ENCODE data around the gene CAMTA1.

GRCh38 chr1:7582460-7582972 is 797.3 kb downstream of the CAMTA1 start:
- TF ChIP-seq POLR2A (IDR thresholded peaks at IDR 0.05; ENCODE audit: low read length) (no peak), GATA1 (IDR thresholded peaks at IDR 0.05; ENCODE audit: low read depth, low read length) (no peak)

Measured in erythroblast (primary cell).